ENCODE measurements around the gene NRGN. TPM values are rescaled to one million over a fixed set of nuclear protein-coding genes. Genes with fewer than 3 reads are reported as not detected.
A peak's percentile ranks its signal among the peaks of the same experiment; 100 is the strongest.

NRGN gene
- total RNA-seq (0.52 TPM), polyA plus RNA-seq (4.5 TPM)
- long read RNA-seq, donor 1, result 0 reads
- long read RNA-seq, donor 2, result 0 reads
- long read RNA-seq, donor 3, result 0 reads
- long read RNA-seq, donor 4, result 0 reads
- long read RNA-seq, donor 5, result 0 reads
- long read RNA-seq, donor 6, result 0 reads
- long read RNA-seq, donor 7, result 0 reads
- long read RNA-seq, donor 8, result 0 reads
- long read RNA-seq, donor 9, result 0 reads
- long read RNA-seq, donor 10, result 0 reads

DNA sequence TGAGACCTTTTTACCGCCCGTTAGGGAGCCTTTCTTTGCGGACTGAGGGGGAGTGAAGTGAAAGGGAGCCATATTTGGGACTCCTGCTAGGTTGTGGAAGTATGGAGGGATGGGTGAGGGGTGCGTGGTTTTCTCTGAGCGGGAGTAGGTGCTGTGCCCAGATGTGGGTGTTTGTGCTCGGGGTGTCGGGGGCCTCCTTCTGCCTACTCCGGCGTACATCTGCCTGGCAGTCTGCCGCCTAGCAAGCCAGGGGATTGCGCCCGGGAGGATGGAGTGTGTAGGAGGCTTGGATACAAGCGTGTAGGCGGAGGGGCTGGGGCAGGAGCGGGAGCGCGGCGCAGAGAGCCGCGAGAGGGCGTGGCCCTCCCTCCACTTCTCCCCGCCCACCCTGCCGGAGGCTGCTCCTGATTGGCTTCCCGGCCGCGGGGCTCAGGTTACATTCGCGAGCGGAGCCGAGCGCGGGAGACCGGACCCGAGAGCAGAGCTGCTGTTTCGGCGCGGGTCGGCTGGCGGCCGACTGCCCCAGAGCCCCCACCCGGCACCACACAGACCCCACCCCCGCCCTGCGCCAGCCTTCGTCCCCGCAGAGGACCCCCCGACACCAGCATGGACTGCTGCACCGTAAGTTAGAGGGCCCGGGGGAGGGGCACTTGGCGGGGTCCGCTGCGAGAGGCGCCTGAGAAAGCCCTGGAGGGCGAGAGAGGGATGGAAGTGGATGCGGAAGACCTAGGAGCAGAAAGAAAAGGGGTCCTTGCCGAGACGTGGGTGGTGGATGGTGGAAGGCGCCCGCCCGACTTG, at the start of gene NRGN:
TSS of gene NRGN (plus strand) at position 464 of the 798 bp plus-strand sequence. CDS start at position 607, 143 bp downstream.
- peaks cover 18 to 70% of the 10 kb centered on the region in 2 donors for H3K27me3 ChIP-seq (ENCODE audit: control insufficient read depth in 2 of 2, insufficient read depth in 1 of 2, low read length in 1 of 2)
- H3K36me3 ChIP-seq (ENCODE audit: control insufficient read depth in 2 of 2, insufficient read depth in 2 of 2, low read length in 1 of 2), result no peaks in the 10 kb centered on the region
- peak in 7 of 9 donors; percentile 50 to 89 (median 74) for DNase-seq (ENCODE audit: low read depth in 6 of 9, low spot score in 9 of 9)
- peaks cover 6 to 28% of the 10 kb centered on the region in 2 donors for H3K4me1 ChIP-seq (ENCODE audit: control insufficient read depth in 2 of 2, insufficient read depth in 2 of 2, low read length in 2 of 2)
- H3K9me3 ChIP-seq (ENCODE audit: control insufficient read depth in 2 of 2, insufficient read depth in 1 of 2, low read length in 1 of 2), result peaks cover 0 to 7% of the 10 kb centered on the region in 2 donors
- H3K4me3 ChIP-seq (ENCODE audit: low read length in 2 of 2), result peak within 1 kb of the TSS; percentile 50 to 55
- no peak within 1 kb of the TSS for H3K27ac ChIP-seq (ENCODE audit: low read depth in 1 of 2, low read length in 1 of 2)
- WGBS, result 4% methylated on average over 59 of the region's 59 CpGs

DNA sequence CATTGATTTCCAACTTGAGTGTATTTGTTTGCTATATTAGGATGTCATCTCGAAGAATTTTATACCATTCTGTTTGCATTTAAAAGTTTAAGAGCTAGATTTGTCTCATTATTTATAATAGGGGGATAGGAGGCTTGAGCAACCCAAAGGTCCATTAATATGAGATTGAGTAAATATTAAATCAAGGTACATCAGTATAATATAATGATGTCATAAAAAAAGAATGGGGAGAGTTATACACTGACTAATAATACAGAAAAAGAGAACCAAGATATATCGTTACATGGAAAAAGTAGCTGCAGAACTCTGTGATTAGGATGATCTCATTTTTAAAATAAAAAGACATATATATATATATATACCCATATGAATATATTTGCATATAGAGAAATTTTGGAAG, 46.6 kb upstream of the NRGN start:
- WGBS, result 96% methylated on average over 2 of the region's 2 CpGs
- no peak overlapping the region for H3K27ac ChIP-seq (ENCODE audit: low read depth in 1 of 2, low read length in 1 of 2)
- no peak overlapping the region for H3K4me3 ChIP-seq (ENCODE audit: low read length in 2 of 2)
- no peak for DNase-seq (ENCODE audit: low read depth in 6 of 9, low spot score in 9 of 9)
- H3K9me3 ChIP-seq (ENCODE audit: control insufficient read depth in 2 of 2, insufficient read depth in 1 of 2, low read length in 1 of 2), result no peaks in the 10 kb centered on the region
- no peaks in the 10 kb centered on the region for H3K36me3 ChIP-seq (ENCODE audit: control insufficient read depth in 2 of 2, insufficient read depth in 2 of 2, low read length in 1 of 2)
- H3K4me1 ChIP-seq (ENCODE audit: control insufficient read depth in 2 of 2, insufficient read depth in 2 of 2, low read length in 2 of 2), result no peaks in the 10 kb centered on the region
- no peaks in the 10 kb centered on the region for H3K27me3 ChIP-seq (ENCODE audit: control insufficient read depth in 2 of 2, insufficient read depth in 1 of 2, low read length in 1 of 2)

DNA sequence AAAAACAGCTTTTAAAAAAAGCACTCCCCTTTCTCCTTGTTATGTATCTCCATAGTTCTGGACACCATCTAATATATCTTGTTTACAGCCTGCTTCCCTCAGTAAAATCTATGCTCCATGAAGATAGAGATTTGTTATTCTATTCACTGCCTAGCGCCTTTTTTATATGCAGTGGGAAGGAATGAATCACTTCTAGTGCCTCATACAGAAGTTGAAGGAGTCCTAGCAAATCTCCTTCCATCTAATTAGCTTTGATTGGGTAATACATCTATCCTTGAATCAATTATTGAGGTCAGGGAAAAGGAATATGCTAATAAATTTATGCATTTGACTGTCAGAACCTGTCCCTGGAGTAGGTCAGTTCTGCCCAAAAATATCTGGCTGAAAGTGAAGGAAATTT, 40.2 kb upstream of the NRGN start:
- Histone ChIP-seq H3K36me3 (ENCODE audit: control insufficient read depth in 2 of 2, insufficient read depth in 2 of 2, low read length in 1 of 2) (no peaks in the 10 kb centered on the region), H3K27me3 (ENCODE audit: control insufficient read depth in 2 of 2, insufficient read depth in 1 of 2, low read length in 1 of 2) (no peaks in the 10 kb centered on the region), H3K9me3 (ENCODE audit: control insufficient read depth in 2 of 2, insufficient read depth in 1 of 2, low read length in 1 of 2) (no peaks in the 10 kb centered on the region), H3K4me1 (ENCODE audit: control insufficient read depth in 2 of 2, insufficient read depth in 2 of 2, low read length in 2 of 2) (no peaks in the 10 kb centered on the region), H3K4me3 (ENCODE audit: low read length in 2 of 2) (no peak overlapping the region), H3K27ac (ENCODE audit: low read depth in 1 of 2, low read length in 1 of 2) (no peak overlapping the region)
- no peak for DNase-seq (ENCODE audit: low read depth in 6 of 9, low spot score in 9 of 9)
- WGBS, result 93% methylated on average over 1 of the region's 1 CpG

DNA sequence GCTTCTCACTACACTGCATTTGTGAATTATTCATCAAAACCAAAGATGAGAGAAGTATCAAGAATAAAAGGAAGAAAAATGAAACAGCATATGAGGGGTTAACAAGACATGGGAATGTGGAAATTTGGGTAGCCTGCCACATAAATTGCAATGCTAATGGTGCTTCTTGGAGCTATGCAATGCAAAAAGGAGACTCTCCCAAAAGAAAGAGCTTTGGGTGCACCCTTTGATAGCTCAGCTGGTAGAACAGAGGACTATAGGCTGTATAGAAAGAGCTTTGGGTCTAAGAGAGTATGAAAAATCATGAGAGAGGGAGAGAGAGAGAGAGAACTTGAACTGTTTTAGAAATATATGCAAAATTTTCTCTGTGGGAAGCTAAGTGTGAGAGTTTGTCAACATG, 39.7 kb upstream of the NRGN start:
- no peak for DNase-seq (ENCODE audit: low read depth in 6 of 9, low spot score in 9 of 9)
- Histone ChIP-seq H3K27me3 (ENCODE audit: control insufficient read depth in 2 of 2, insufficient read depth in 1 of 2, low read length in 1 of 2) (no peaks in the 10 kb centered on the region), H3K9me3 (ENCODE audit: control insufficient read depth in 2 of 2, insufficient read depth in 1 of 2, low read length in 1 of 2) (no peaks in the 10 kb centered on the region)

DNA sequence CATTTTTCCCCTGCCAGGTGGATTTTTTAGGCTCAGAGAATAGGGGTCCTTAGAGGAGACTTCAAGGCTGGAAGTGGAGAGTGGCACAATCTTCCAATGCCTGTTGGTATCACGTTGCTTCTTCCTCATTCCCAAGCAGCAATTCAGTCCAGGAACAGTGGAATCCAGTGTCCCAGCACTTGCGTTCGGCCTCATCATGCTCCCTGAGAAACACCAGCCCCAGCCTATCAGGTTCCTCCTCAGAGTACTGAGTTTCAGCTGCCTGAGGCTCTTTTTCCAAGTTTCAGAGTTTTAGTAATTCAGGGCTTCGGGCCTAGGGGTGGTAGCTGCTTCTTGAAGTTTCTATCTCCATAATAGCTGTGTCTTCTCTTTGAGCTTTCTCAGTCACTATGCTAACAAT, 31.9 kb upstream of the NRGN start:
- no peak overlapping the region for H3K27ac ChIP-seq (ENCODE audit: low read depth in 1 of 2, low read length in 1 of 2)
- 95% methylated on average over 4 of the region's 4 CpGs for WGBS
- DNase-seq (ENCODE audit: low read depth in 6 of 9, low spot score in 9 of 9), result no peak
- no peaks in the 10 kb centered on the region for H3K9me3 ChIP-seq (ENCODE audit: control insufficient read depth in 2 of 2, insufficient read depth in 1 of 2, low read length in 1 of 2)
- H3K36me3 ChIP-seq (ENCODE audit: control insufficient read depth in 2 of 2, insufficient read depth in 2 of 2, low read length in 1 of 2), result no peaks in the 10 kb centered on the region
- H3K27me3 ChIP-seq (ENCODE audit: control insufficient read depth in 2 of 2, insufficient read depth in 1 of 2, low read length in 1 of 2), result no peaks in the 10 kb centered on the region
- H3K4me3 ChIP-seq (ENCODE audit: low read length in 2 of 2), result no peak overlapping the region
- H3K4me1 ChIP-seq (ENCODE audit: control insufficient read depth in 2 of 2, insufficient read depth in 2 of 2, low read length in 2 of 2), result no peaks in the 10 kb centered on the region

More for the DNA sequence above, 39.7 kb upstream of the NRGN start:
- Histone ChIP-seq H3K4me1 (ENCODE audit: control insufficient read depth in 2 of 2, insufficient read depth in 2 of 2, low read length in 2 of 2) (no peaks in the 10 kb centered on the region), H3K36me3 (ENCODE audit: control insufficient read depth in 2 of 2, insufficient read depth in 2 of 2, low read length in 1 of 2) (no peaks in the 10 kb centered on the region), H3K27ac (ENCODE audit: low read depth in 1 of 2, low read length in 1 of 2) (no peak overlapping the region), H3K4me3 (ENCODE audit: low read length in 2 of 2) (no peak overlapping the region)

DNA sequence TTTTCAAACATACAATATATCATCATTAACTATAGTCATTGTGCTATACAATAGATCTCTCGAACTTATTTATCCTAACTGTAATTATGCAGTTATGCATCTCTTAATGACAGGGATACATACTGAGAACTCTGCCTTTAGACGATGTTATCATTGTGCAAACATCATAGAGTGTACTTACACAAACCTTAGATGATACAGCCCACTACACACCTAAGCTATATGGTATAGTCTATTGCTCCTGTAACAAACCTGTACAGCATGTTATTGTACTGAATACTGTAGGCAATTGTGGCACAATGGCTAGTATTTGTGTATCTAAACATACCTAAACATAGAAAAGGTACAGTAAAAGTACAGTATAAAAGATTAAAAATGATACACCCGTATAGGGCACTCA, 27.4 kb upstream of the NRGN start:
- no peak for DNase-seq (ENCODE audit: low read depth in 6 of 9, low spot score in 9 of 9)
- H3K4me3 ChIP-seq (ENCODE audit: low read length in 2 of 2), result no peak overlapping the region
- no peak overlapping the region for H3K27ac ChIP-seq (ENCODE audit: low read depth in 1 of 2, low read length in 1 of 2)
- peaks cover 6 to 13% of the 10 kb centered on the region in 2 donors for H3K27me3 ChIP-seq (ENCODE audit: control insufficient read depth in 2 of 2, insufficient read depth in 1 of 2, low read length in 1 of 2)
- peaks cover 0 to 1% of the 10 kb centered on the region in 2 donors for H3K4me1 ChIP-seq (ENCODE audit: control insufficient read depth in 2 of 2, insufficient read depth in 2 of 2, low read length in 2 of 2)
- H3K36me3 ChIP-seq (ENCODE audit: control insufficient read depth in 2 of 2, insufficient read depth in 2 of 2, low read length in 1 of 2), result no peaks in the 10 kb centered on the region
- H3K9me3 ChIP-seq (ENCODE audit: control insufficient read depth in 2 of 2, insufficient read depth in 1 of 2, low read length in 1 of 2), result no peaks in the 10 kb centered on the region
- WGBS, result 95% methylated on average over 3 of the region's 3 CpGs

DNA sequence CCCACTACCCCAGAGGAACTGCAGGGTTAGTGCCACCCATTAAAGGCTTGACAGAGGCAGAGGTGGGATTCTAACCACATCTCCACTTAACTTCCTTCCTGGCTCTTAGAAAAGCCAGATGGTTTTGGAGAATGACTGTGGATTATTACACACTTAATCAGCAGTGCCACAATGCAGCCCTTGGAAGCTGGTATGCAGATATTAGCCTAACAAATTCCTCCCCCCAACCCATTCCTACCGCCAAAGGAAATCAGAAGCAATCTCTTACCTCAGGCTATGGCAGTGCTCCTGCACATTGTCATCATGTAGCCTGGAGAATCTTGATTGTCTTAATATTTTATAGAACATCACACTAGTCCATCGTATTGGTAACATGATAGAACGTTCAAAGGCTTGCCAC, 23.2 kb upstream of the NRGN start:
- Histone ChIP-seq H3K36me3 (ENCODE audit: control insufficient read depth in 2 of 2, insufficient read depth in 2 of 2, low read length in 1 of 2) (no peaks in the 10 kb centered on the region), H3K4me3 (ENCODE audit: low read length in 2 of 2) (no peak overlapping the region), H3K4me1 (ENCODE audit: control insufficient read depth in 2 of 2, insufficient read depth in 2 of 2, low read length in 2 of 2) (peaks cover 10 to 17% of the 10 kb centered on the region in 2 donors), H3K9me3 (ENCODE audit: control insufficient read depth in 2 of 2, insufficient read depth in 1 of 2, low read length in 1 of 2) (no peaks in the 10 kb centered on the region), H3K27ac (ENCODE audit: low read depth in 1 of 2, low read length in 1 of 2) (no peak overlapping the region), H3K27me3 (ENCODE audit: control insufficient read depth in 2 of 2, insufficient read depth in 1 of 2, low read length in 1 of 2) (peaks cover 16 to 51% of the 10 kb centered on the region in 2 donors)
- WGBS, result 21% methylated on average over 3 of the region's 3 CpGs
- DNase-seq (ENCODE audit: low read depth in 6 of 9, low spot score in 9 of 9), result no peak

DNA sequence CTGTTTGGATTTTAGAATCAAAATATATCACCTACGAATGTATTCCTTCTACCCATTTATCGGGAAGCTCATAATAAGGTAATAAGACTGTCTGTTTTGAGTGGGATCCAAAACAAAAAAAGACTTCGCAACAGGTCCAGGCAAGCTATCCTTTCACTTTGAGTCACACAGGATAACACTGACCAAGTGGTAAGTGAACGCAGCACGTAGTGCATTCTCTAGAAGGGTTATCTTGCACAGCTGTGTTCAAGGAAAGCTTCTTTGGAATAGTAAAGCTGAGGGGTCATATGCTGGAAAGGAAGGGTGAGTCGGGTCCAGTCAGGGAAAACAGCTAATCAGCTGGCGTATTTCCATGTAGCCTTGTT, 22.3 kb upstream of the NRGN start:
- peak overlapping the region in 1 of 2 donors; percentile 37 for H3K4me3 ChIP-seq (ENCODE audit: low read length in 2 of 2)
- H3K4me1 ChIP-seq (ENCODE audit: control insufficient read depth in 2 of 2, insufficient read depth in 2 of 2, low read length in 2 of 2), result peaks cover 10 to 23% of the 10 kb centered on the region in 2 donors

More for the DNA sequence above, 22.3 kb upstream of the NRGN start:
- H3K27ac ChIP-seq (ENCODE audit: low read depth in 1 of 2, low read length in 1 of 2), result no peak overlapping the region
- no peaks in the 10 kb centered on the region for H3K36me3 ChIP-seq (ENCODE audit: control insufficient read depth in 2 of 2, insufficient read depth in 2 of 2, low read length in 1 of 2)
- 63% methylated on average over 7 of the region's 7 CpGs for WGBS
- no peak for DNase-seq (ENCODE audit: low read depth in 6 of 9, low spot score in 9 of 9)
- no peaks in the 10 kb centered on the region for H3K9me3 ChIP-seq (ENCODE audit: control insufficient read depth in 2 of 2, insufficient read depth in 1 of 2, low read length in 1 of 2)
- H3K27me3 ChIP-seq (ENCODE audit: control insufficient read depth in 2 of 2, insufficient read depth in 1 of 2, low read length in 1 of 2), result peaks cover 16 to 59% of the 10 kb centered on the region in 2 donors
